Testis (tissue), 2 donors: ENCODE results near the gene SMYD3.

ENCODE experiments used
- POLR2A ChIP-seq: fragments of 450-650 bp; IDR thresholded peaks from one replicate; pipeline ENCODE4 v1.6.1; 2017; ENCODE audit warnings: antibody characterized with exemption, mild to moderate bottlenecking, moderate library complexity
- TF ChIP-seq, protein P1 (sequence below), 3 experiments: fragments of 450-650 bp in 2 of 3; fragments of 200-600 bp in 1 of 3; sonication (generic) in 1 of 3; IDR thresholded peaks; one replicate each; pipeline ENCODE4 v1.5.1; 2016 to 2019; ENCODE audit warnings: antibody characterized with exemption in 3 of 3, mild to moderate bottlenecking in 2 of 3, moderate library complexity in 1 of 3

DNA sequence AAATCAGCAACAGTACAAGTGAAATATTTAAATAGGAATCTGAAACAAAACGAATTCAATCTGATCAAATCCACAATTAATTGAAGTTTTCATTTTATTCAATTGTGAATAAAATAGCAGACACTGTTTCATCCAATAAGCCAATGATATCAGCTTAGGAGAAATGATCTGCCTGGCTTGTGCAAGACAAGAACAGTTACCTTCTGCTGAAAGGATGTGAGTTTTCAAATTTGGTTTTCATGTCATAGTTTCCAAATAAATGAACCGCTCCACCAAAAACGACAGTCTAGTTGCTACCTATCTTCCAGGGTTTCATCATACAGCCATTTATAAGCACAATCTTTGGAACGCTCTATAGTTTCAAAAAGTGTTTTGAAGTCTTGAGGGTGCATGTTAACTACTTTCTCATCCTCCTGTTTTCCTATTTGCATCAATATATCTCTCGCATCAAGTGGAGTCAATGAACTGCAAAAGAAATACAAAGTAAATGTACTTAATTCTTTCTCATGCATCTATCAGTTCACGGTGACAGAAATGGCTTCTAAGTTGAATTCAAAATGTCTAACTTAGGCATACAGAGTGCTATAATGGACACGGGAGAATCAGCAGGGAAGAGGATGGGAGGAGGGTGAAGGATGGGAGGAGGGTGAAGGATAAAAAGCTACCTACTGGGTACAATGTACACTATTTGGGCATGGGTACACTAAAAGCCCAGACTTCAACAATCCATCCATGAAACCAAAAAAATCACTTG, 33.8 kb upstream of the SMYD3 start:
- TF ChIP-seq, protein P1, sequence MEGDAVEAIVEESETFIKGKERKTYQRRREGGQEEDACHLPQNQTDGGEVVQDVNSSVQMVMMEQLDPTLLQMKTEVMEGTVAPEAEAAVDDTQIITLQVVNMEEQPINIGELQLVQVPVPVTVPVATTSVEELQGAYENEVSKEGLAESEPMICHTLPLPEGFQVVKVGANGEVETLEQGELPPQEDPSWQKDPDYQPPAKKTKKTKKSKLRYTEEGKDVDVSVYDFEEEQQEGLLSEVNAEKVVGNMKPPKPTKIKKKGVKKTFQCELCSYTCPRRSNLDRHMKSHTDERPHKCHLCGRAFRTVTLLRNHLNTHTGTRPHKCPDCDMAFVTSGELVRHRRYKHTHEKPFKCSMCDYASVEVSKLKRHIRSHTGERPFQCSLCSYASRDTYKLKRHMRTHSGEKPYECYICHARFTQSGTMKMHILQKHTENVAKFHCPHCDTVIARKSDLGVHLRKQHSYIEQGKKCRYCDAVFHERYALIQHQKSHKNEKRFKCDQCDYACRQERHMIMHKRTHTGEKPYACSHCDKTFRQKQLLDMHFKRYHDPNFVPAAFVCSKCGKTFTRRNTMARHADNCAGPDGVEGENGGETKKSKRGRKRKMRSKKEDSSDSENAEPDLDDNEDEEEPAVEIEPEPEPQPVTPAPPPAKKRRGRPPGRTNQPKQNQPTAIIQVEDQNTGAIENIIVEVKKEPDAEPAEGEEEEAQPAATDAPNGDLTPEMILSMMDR (IDR thresholded peaks at IDR 0.05) = no peak
- no peak for TF ChIP-seq POLR2A
